GM04503 (cell line): ENCODE measurements around the gene NLN.

ENCODE experiments used
- DNase-seq: peaks from one replicate; pipeline ENCODE4 v3.0.0-alpha.2; 2012; ENCODE audit warnings: low read depth

The NLN gene

DNA sequence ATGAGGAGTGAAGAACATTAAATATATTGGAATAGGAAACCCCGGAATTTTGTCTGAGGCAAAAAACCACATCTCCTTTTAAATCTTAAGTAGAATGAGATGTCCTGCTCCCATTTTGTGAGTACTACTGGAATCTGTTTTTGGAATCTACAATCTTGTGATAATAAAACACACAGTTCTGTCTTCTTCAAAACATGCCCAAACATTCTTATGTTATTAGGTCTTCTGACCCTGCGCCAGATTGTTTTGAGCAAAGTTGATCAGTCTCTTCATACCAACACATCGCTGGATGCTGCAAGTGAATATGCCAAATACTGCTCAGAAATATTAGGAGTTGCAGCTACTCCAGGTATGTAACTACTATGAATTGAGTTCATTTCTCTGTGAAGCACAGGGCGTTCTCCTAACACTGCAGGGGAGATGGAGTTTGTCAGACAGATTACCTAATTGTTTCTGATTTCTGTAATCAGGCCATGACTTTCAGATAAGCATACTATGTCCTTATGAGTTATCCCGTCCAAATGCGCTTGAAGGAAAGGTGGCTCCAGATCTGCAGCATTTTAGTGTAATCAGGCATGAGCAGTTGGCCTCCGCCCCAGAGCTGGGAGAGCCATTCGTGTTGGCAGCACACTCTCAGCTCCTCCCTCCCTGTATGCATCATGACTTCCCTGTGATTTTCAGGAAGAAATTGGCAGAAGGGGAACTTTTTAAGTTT, 88.0 kb downstream of the NLN start:
- peak; percentile 34 for DNase-seq

- no peak for DNase-seq
Observed at GRCh38 chr5:65811004-65811403, 89.0 kb downstream of the NLN start.

GRCh38 chr5:65811885-65812284, 89.9 kb downstream of the NLN start:
- no peak for DNase-seq

DNA sequence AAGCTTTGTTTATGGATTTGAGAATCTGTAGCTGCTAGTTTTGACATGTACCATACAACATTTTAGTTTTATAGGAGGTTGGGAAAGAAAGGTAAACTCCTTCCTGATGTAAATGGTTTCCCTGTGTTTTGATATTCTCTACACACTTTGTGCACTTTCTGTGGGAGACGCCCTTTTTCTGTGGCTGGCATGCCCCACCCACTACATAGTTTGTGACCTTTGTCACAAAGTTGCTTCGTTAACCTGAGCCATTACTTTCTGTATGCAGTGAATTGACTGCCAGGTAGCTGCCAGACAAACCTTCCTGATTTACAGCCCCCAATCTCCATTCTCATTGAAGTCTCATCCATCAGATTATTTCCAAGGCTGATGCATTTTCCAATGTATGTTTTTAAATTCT, 90.6 kb downstream of the NLN start:
- DNase-seq: no peak

GRCh38 chr5:65813174-65813573, 91.2 kb downstream of the NLN start:
- DNase-seq: no peak

GRCh38 chr5:65815161-65815560, 93.2 kb downstream of the NLN start:
- no peak for DNase-seq

DNA sequence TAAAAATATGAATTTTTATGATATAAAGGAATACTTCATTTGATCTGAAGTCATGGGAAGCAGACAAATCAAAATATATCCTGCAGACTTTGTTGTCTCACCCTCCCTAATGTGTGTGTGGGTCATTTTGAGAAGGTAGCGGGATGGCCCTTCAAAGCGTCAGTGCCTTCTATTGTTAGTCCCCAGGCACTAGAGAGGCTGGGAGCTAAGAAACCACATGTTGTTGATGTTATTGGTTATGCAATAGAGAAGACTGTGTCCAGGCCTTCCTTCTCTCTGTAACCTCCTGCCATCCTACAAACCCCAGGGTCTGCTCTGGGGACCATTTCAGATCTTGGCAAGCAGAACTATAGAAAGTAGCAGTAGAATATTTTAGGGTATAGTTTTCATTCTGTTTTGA, 94.7 kb downstream of the NLN start:
- DNase-seq: no peak

- DNase-seq: no peak
Observed at GRCh38 chr5:65817931-65818330, 95.9 kb downstream of the NLN start.

DNA sequence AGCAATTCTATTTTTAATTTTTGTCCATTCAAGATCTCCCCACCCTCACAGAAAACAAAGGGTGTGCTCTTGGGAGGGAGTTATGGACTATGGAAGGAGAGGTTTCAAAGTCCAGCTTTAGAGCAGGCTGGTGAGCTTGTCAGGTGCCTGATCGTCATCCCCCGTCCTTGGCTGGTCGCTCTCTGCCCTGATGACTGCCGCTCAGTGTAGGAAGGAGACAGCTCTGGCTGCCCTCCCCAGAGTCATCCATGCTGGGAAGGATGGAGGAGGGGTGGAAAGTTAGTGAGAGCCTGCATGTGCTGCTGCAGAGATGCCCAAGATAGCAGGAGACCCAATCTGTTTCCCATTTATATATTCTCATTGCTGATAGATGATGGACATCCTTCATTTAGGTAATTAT, 96.6 kb downstream of the NLN start:
- no peak for DNase-seq

DNA sequence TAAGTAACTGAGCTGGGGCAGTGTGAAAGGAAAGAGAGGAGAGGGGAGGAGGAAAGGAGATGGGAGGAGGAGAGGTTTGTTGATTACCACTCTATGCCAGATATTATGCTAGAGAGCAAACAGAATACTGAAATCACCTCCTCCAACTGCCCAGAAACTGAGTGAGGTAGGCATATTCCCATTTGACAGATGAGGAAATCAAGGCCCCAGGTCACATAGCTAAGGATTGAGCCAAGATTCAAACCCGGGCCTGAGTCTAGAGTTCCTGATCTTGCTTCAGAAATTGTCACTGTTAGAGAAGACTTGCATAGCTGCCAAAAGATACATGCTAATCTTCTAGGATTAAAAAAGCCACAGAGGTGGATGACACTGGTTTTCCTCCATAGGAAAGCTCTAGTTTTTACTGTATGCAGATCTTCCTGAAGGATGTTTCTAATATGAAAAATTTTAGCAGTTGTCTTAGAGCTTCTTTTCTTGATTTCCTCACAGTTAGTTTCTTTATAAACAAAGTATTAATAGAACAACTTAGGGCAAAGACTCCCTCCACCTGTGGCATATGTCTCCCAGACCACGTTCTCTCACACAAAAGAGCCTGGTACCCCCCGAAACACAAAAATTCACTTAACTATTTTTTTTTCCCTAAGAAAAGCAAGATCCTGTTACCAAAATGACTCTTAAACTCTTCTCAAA, 97.4 kb downstream of the NLN start:
- no peak for DNase-seq

DNA sequence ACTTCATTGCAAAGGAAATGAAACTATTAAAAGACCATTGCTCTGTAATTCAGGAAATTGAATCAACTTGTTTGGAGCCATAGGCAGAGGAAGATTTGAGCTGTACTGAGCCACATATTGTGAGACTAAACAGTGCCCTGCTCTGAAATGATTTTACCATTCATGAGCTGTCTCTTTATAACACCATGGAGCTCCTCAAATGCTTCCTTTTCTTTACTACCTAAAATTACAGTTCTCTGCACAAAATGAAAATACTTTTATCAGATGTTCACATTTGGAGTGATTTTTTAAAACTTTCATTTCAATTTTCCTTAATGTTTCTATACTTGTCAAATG, 97.9 kb downstream of the NLN start:
- DNase-seq: no peak

DNA sequence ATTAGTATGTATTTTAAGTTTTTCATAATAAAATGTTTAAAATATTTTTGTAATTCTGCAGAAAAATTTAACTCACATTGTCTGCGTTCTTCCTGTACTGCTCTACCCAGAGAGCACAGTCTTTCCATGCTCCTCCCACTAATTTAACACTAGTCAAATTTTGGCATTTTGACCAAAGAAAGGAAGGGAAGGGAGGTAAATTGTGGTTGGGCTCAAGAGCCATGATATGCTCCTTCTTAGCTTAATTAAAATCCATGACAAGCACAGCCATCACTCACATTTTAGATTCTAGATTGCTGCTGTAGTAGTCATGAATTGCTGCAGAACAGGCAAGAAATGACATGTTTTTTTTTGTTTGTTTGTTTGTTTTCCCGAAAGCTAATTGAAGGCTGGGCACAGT, 98.4 kb downstream of the NLN start:
- no peak for DNase-seq

GRCh38 chr5:65821966-65822365, 100.0 kb downstream of the NLN start:
- no peak for DNase-seq

- DNase-seq: no peak
Observed at GRCh38 chr5:65822710-65823109, 100.7 kb downstream of the NLN start.

DNA sequence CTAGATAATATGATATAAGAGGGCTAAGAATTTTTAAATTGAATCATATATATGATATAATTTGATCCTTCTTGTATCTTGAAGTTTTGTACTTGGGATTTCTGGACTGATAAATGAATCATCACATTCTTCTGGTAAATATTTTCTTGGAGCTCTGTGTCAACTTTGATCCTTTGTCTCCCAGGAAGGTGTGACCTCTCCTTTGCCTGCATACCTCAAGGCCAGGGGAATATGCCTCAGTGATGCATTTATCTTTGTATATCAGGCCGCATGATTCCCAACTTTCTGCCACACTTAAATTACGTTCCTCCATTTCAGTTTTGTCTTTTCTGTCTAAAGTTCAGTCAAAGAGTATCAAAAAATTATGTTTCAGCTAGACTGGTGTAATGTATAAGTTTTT, 101.2 kb downstream of the NLN start:
- no peak for DNase-seq

DNA sequence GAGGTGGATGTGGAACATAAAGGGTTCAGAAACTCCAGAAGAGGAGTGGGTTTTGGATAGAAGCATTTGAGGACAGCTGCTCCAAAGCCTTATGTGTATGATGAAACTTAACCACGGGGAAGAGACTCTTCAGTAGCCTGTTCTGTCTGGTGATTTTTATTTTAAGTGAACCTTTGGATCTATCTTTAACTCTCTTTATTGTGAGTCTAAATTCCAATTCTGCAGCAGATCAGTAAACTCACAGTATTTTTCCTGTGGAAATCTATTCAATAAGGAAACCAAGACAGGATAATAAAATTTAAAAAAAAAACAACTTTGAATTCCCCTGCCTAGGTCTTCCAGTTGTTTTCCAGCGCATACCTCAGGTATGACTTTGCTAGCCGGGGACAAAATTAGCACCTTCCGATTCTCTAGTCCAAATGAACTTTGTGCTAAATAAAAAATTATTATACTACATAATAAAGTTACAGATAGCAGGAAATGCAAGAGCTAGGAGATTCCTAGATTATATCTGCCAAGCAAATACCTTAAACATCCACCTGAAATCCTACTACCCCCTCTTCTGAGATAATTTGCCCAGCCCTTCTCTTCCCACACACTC, 101.9 kb downstream of the NLN start:
- DNase-seq: no peak

DNA sequence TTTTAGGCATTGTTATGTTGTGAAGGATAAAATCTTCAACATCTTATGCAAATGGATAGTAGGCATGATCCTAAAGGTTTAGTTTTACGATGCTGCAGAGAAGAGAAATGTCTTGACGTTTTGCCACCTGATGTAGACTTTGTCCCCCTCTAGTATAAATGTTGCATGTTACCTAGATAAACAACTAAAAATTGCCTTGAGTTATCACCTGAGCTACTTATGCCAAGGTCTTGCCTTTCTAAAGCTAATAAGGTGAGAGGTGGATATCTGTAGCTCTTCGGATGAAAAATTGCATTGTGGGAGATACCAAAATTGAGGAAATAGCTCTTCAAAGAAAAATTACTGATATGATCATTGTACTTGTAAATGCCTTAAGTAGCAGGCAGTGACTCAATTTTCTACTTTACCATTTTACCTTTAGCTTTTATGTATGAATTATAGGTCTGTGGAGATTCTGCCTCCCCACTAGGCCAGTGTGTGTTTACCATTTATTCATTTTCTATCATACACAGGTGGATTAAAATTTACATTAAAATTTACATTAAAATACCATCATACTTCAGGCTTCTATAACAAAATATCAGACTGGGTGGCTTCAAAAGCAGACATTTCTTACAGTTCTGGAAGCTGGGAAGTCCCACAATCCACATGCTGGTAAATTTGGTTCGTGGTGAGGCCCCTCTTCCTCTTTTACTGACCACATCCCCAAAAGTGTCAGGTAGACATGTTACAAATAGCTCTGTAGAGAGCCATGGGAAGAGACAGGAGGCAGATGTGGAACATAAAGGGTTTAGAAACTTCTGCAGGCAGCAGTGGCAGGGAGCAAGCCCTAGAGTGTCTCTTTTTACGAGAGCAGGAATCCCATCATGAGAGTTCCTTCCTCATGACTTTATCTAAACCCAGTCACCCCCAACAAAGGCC, 103.7 kb downstream of the NLN start:
- DNase-seq: no peak

GRCh38 chr5:65828022-65828896, 106.3 kb downstream of the NLN start:
- DNase-seq: peak; percentile 90

DNA sequence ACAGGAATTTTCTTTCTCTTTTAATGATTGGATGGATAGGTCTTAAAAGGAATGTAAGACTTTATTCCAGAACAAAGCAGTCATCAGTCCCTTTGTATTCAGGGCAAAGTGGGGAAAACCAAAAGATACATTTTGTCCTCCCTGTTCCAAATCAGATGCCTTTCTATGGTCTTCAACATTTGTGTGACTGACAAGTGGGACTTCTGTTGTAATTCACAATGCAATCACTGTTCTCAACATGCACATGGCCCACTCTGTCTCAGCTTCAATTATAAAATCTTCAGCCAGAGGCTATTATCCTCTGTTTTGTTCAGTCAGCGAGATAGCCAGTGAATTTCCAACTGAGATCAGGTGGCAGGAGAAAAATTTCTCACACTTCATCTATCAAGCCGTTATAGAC, 108.9 kb downstream of the NLN start:
- no peak for DNase-seq

GRCh38 chr5:65831276-65831675, 109.3 kb downstream of the NLN start:
- DNase-seq: no peak

DNA sequence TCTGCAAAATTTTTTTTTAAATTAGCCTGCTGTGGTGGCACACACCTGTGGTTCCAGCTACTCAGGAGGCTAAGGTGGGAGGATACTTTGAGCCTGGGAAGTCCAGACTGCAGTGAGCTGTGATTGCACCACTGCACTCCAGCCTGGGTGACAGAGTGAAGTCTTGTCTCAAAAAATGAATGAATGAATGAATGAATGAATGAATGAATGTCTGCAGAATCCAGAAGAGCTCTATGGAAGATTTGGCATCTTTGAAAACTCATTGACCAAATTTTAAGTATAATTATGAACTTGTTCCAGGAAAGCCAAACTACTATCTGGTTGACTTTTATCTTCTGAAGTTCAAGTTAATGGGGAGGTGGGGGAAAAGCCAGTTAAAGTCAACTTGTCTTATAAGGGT, 110.1 kb downstream of the NLN start:
- DNase-seq: no peak
